Measurements from ENCODE around the gene ADAMTS19.
"Not testable (repeated sequence)": the region's sequence is repeated elsewhere in the genome, so short reads cannot be mapped to it uniquely, and the experiment has no call there.

The ADAMTS19 gene

DNA sequence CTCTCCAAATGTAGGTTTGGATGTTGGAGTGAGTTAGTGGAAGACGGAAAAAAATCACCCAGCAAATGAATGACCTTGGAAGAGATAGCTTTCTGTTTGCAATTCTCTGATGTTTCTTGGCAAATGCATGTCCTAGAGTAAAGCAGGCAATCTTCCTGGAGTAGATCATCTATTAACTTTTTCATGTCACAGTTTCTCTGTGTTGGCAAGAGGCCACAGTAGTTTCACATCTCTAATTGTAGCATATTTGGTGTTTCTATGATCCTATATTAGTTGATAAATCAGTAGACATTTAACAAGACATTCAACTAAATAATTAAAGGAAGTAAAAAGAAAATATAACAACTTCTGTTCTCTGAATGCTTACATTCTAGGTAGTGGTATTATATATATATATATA lies 149.6 kb downstream of the ADAMTS19 start:
- DNase-seq = no peak

DNA sequence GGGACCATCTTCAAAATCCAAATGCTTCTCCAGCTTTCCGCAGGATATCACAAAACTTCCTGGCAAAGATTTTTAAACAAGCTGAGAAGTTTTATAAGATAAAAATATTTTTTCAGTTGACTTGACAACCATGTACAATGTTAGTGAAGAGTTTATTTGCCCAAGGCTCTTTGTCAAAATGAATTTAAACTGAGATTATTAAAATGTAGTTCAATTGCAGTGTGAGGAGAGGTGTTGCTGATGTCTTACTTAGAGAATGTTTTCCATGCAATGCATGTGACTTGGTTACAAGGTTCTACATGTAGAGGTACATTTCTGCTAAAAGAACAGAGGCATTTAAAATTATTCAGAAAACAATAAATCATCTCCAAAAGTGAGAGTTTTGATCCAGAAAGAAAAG lies 156.4 kb downstream of the ADAMTS19 start:
- no peak for DNase-seq

DNA sequence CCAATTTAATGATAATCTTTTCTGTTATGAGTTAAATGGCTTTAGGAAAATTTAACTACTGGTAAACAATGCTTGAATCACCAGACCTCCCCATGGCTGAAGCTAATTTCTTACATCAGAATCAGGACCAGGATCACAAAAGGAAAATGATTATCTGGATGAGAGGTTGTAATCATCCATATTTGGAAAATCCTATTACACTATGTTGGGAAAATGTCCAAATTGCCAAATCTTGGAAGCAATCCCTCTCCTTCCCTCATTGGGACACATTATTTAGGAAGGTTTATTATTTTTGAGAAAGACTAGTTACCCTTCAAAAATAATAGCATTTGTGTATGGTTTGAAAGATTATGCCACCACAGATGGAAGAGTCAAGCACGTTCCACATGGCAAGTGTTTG lies 157.1 kb downstream of the ADAMTS19 start:
- no peak for DNase-seq

DNA sequence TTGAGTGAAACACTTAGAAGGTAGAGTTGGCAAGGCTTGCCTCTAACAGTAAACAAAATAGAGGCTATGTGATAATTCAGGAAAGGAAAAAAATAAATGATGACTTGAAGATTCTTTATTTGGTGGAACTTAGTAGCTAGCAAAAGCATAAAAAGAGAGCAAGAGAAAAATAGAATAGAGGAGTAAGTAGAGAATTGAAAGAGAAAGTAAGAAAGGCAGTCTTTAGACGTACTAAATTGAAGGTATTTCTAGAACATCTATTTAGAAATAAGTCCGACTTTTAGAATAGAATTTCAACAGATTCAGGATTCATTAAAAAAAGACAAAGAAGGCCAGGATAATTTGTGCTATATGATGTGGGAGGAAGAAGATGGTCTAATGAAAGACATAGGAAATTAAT lies 159.7 kb downstream of the ADAMTS19 start:
- no peak for DNase-seq

DNA sequence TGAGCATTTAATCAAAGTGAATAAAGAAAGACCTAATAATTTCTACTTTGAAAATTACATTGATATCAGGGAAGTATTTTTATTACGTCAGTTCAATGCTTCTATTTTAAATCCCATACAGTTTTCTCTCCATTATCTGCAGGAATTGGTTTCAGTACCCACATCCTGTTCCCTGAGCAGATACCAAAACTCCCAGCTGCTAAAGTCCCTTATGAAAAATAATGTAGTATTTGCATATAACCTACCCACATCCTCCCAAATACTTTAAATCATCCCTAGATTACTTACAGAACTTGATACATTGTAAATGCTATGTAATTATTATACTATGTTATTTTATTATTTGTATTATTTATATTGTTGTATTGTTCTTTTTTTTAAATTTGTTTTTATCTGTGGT lies 162.4 kb downstream of the ADAMTS19 start:
- no peak for DNase-seq

DNA sequence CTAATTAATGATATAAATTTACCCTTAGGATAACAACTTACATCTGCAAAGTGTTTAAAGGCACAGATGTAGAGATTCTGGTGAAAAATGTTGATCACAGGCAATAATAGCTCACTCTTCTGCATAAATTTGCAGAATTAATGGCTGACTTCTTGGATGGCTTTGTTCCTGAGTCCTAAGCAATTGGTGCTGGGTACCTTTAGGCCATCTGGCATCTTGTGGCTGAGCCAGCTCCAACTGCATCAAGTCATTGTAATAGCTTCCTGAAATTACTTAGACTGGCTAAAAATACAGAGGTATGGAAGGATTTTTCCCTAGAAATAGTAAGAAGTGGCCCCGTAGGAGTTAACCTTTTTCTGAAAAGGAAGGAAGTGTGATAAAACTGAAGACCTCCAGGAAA lies 169.5 kb downstream of the ADAMTS19 start:
- no peak for DNase-seq

DNA sequence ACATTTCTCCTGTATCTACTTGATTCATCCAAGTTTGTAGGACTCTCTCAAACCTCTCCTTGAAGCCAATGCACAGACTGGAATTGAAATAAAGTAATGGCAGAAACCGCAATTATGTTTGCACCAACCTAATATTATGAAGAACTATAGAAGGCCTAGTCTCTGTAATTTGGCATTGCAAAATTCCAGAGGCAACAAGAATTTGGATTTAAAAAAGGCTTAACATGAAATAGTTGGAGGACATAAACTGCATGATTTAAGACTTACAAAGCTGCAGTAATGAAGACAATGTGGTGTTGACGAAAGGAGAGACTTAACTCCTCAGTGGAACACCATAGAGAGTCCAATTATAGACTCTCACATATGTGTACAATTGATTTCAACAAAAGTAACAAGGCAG lies 170.0 kb downstream of the ADAMTS19 start:
- no peak for DNase-seq

DNA sequence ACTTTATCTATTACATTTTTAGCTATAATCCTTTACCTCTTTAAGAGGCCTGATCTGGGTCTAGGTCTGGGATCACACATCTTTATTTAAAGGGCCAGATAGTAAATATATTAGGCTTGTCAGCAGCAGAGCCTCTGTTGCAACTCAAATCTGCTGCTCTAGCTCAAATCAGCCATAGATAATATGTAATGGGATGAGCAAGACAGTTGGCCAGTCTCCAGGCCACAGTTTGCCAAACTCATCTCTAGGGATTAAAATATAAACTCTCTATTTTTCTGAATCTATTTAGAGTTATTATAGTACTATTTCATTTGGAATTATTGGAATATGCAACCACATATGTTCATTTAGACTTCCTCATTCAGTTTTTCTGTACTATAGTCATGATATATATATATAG lies 171.9 kb downstream of the ADAMTS19 start:
- DNase-seq = no peak

DNA sequence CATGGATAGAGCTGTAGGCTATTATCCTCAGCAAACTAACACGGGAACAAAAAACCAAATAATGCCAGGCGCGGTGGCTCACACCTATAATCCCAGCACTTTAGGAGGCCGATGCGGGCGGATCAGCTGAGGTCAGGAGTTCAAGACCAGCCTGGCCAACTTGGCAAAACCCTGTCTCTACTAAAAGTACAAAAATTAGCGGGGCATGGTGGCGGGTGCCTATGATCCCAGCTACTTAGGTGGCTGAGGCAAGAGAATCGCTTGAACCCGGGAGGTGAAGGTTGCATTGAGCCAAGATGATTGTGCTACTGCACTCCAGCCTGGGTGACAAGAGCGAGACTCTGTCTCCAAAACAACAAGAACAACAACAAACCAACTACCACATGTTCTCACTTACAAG lies 177.4 kb downstream of the ADAMTS19 start:
- not testable (repeated sequence) for DNase-seq

DNA sequence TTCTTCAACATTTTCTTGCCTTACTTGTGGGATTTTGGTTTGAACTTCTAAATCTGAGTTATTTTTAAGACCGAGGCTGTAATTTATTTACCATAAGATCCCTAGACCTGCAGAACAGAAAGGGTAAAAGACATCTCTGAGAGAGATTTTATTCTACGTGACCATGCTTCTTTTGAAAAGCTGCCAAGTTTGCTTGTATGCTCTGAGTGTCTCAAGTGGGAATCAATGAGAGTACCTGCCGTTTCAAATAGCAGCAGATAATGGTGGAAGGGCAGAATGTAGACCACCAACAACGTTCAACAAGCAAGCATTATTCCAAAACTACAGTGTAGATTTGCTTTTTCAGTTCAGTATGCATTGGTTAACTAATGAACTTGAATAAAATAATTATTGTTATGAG lies 179.2 kb downstream of the ADAMTS19 start:
- DNase-seq = no peak

DNA sequence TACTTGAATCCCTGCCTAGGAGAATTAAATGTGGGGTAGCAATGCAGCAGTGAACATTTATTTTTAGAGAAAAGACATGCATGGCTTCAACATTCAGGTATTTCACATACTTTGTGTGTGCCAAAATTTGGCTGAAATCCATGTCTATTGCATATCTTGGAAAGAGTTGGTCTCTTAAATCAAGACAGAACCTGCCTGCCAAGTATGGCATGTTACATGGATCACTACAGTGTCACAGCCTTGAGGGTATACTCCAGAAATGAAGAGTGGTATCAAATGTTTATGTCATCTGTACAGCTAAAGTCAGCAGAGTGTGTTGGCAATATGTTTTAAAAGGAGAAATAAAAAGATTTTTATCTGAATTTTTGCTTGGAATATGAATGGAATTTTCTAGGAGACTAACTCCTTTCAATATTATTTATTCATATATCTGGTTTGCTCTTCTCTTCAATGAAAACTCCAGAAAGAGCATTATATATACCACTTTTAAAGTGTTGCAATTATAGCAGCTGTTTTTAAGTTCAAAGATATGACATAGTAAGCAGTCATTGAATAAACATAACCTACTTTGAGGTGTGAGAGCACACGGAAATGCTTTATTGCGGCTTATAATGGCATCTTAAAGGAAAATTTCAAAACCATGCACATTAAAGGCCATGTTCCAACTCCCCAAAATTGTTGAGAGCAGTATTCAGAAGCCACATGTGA lies 192.4 kb downstream of the ADAMTS19 start:
- no peak for DNase-seq

DNA sequence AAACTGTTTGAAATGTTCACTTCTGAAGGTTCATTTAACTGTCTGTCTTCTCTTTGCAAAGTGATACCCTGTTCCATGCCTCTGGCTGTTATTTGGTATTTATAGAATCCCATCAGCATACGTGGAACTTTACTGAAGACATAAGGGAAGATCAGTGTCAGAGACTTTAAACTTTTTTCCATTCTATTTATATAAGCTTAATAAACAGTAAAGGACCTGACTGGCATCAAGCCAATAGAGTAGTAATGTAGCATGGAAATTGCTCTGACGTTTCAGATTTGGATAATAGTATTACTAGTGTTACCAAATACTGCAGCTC lies 192.9 kb downstream of the ADAMTS19 start:
- no peak for DNase-seq

DNA sequence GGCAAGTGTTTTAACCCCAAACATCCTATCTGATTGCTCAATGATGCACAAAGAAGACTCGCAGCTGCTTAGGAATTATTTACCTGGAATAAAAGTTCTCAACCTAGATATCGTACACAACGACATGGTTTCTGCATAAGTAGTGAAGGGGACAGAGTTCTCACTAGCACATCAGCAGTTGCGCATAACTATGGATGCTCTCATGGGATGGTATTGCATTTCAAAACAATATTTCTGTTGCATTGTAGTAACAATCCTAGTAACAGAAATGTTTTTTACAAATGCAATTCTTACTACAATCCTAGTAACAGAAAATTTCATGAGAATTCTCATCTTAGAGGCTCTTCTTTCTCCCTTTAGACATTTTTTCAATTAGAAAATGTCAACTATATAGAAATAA lies 193.3 kb downstream of the ADAMTS19 start:
- no peak for DNase-seq

DNA sequence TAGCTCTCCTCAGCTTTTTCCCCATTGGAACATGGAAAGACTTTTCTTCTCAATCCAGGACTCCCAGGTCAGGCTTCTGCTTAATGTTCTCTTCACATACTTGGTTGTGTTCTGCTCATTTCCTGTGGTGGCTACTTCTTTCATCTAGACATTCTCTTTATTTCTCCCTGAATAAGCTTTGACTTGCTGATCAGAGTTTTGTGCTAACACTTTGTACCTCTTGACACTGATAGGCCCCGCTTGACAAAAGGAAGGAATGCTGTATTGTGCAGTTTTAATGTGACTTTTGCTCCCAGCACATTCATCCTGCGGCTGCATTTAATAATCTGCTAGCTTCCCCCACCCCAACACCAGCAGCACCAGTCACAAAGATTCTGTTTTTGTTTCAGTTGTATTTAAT lies 196.9 kb downstream of the ADAMTS19 start:
- no peak for DNase-seq

DNA sequence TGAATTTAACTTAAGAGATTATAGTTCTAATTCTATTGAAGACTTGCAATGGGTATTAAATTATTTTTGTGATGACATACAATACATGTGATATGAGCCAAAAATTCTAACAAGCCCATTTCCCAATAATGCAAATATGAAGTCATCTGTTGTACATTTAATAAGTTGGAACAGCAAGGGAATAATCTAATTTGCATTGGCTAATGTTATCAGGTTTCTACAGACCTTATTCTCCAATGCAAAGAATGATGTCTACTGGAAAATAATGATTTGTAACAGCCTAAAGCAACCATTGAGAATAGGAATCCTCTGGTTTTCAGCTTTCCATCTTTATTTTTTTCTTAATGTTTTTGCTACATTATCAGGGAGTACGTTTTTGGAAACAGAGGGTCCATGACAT lies 198.7 kb downstream of the ADAMTS19 start:
- no peak for DNase-seq

DNA sequence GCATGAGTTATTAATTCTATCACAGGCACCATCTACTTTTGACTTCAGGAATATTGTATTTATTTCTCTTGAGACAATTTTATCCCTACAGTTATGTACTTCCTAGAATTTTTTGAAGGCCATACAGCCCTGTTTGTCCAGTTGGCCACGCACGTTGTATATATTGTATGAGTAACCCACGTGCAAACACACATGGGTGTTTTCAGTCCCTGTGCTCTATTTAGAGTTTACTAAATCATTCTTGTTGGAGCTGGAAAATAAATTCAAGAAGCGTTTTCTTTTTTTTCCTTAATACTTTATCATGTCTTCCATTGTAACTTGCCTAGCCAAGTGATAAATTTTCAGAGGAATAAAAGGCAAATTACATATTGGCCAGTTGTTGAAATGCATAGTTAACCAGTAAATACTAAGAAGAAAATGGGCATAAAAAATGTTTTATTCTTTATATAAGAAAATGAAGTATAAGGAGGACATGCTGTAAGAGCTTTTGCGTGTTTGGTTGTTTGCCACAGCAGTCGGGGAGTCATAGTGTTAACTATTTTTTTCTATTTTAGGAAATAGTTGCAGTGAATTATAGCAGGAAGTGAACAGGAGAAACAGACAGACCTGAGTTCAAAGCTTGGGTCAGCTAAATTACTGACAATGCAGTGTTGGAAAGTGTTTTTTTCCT lies 201.4 kb downstream of the ADAMTS19 start:
- DNase-seq = no peak

DNA sequence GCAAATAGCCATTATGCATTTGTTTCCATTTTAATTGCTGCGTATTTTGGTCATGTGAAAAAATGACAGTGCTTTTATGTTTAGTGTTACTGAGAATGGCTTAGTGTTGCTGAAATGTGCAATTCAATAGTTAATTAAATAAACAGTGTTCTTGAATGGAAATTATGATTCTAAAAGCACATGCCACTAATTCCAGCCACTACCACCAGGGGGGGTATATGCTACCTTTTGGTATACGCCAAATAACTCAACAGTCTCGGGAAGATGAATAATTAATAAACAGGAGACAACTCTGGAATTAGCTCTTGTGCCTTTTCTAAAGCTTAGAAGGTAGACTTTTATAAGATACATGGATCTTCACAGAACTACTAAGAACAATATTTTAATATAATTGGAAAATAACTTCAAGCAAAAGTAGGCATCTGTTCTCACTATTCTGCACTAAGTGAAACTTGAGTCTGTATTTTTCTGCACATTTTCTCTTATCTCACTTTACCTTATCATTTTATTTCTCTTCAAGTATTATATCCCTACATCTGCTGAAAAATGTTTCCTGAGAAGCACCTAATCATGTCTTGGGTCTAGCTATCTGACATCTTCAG lies 204.3 kb downstream of the ADAMTS19 start:
- peak; percentile 52 to 76 (median 62) for DNase-seq

DNA sequence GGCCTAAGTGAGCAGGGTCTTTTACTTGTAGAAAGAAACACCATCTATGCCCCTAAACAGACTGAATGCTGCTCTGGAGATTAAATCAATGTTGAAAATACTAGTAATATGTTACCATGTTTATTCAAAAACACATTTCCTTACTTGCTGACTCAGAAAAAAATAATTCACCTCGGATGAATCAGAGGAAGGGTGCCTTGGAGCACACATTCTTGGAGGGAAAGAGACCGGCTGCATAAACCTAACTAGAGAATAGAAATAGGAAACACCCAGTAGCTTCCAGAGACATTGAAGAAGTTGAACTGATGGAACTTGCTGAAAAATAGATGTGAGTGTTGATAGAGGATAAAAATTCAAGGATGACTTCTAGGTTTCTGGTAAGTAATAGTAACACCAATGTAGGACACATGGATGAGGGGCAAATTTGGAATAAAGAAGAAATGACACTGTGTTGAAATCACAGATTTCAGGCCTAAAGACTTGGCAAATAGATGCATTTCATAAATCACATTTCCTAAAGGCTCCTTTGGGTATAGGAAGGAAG lies 210.9 kb downstream of the ADAMTS19 start:
- no peak for DNase-seq

DNA sequence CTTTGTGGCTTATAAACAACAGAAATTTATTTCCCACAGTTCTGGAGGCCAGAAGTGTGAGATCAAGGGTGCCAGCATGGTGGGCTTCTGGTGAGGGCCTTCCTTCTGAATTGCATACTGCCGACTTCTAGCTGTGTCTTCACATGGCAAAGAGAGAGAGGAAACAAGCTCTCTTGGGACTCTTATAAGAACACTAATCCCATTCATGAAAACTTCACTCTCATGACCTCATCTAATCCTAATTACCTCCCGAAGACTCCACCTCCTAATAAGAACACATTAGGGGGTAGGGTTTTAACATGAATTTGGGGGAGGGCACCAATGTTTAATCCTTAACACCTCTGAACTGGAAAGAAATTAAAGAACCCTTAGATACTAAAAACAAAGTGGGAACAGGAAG lies 211.9 kb downstream of the ADAMTS19 start:
- DNase-seq = no peak

DNA sequence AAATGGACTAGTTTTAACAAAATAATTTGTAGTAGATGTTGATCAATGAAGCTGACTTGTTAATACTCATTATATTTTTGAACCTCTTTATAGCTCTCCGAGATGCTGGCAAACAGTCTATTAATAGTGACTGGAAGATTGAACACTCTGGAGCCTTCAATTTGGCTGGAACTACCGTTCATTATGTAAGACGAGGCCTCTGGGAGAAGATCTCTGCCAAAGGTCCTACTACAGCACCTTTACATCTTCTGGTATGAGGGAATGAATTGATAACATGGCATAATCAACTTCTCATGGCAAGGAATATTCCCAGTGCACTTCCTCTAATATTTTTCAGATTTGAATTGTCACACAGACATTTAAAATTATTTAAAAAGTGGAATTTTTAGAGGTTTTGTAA lies 219.6 kb downstream of the ADAMTS19 start:
- DNase-seq = no peak

DNA sequence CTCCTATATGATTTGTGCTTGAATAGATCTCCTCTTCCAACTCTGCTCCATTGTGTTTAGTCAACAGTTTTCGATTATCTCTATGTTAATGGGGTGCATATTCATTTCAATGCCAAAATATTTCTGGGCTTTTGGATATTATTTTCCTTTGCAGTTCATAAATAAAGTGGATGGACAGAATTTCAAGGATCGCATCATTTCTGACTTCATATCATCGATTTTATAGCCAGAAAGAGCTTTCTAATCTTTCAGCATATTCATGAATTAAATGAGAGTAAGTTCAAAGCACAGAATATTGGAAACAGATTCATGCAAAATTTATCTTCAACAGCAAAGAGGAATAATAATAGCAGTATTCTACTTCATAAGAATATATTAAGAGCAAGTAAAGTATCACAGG lies 227.8 kb downstream of the ADAMTS19 start:
- DNase-seq = no peak

DNA sequence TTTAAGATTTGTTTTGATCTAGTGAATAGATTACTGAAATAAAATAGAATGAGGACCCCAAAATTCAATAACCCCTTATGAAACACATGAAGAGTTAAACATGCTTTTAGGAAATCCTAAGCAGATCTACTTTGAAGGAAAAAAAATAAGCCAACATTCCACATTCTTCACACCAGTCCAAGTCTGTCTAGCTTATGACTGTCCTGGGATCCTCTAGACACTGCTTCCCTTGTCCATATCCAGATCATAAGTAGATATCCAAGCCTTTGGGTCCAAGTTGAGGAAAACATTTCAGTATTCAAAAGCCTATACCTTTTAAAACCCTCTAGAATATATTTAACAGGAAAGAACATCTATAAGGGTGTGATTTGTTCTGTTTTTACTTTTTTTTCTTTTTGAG lies 228.9 kb downstream of the ADAMTS19 start:
- DNase-seq = no peak

DNA sequence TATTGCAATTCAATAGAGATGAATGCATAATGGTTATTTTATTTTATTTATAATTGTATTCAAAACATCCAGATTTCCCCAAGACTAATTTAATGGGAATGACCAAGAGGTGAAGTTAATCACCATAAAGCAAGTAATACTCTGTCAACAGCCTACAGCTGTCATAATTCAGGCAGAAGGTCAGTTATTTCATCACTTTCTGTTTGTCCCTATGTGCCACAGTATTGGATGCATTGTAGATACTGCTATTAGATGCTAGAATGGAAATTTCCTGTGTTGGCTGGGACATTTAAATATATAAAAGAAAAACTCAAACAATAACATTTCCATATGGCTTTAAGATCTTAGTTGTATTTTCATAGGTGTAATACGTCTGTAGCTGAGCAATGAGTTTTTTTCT lies 231.1 kb downstream of the ADAMTS19 start:
- DNase-seq = no peak

DNA sequence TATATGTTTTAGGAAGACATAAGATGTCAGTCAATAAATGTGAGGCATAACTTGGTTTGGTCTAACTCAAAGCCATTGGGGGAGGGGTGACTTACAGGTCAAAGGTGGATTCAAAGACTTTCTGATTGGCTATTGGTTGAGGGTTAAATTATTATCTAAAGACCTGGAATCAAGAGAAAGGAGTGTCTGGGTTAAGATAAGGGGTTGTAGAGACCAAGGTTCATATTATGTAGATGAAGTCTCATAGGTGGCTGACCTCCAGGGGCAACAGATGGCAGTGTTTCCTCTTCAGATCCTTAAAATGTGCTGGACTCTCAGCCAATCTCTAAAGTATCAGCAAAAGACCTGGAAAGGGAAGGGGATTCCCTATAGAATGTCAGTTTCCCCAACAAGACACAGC lies 236.5 kb downstream of the ADAMTS19 start:
- no peak for DNase-seq
